Liver (tissue), 9 donors: ENCODE results near the gene KCNIP4. TPM values are rescaled to one million over a fixed set of nuclear protein-coding genes. Genes with fewer than 3 reads are reported as not detected.

Experiments
- DNase-seq: peaks from one replicate; pipeline ENCODE4 v3.0.0-alpha.2; 2017; ENCODE audit warnings: low spot score
- H3K27ac ChIP-seq, 2 donors: one replicate each; pipeline ENCODE4 v1.7.0; 2013; ENCODE audit warnings: inconsistent platforms in 2 of 2, low read length in 2 of 2, control low read depth in 1 of 2, low read depth in 1 of 2, mild to moderate bottlenecking in 1 of 2
- H3K27me3 ChIP-seq, 4 donors: one replicate each; pipeline versions ENCODE4 v1.6.1 to v1.7.0; 2013; ENCODE audit warnings: low read length in 3 of 4, inconsistent platforms in 1 of 4, mild to moderate bottlenecking in 1 of 4, moderate library complexity in 1 of 4; ENCODE audit not compliant: control insufficient read depth in 4 of 4, insufficient read depth in 4 of 4
- H3K36me3 ChIP-seq, 4 donors: one replicate each; pipeline versions ENCODE4 v1.6.1 to v1.7.0; 2013; ENCODE audit warnings: low read length in 3 of 4, mild to moderate bottlenecking in 3 of 4, low read depth in 1 of 4, moderate library complexity in 1 of 4; ENCODE audit not compliant: control insufficient read depth in 4 of 4, insufficient read depth in 3 of 4
- H3K4me1 ChIP-seq, 4 donors: one replicate each; pipeline versions ENCODE4 v1.6.1 to v1.7.0; 2013; ENCODE audit warnings: low read length in 3 of 4, mild to moderate bottlenecking in 3 of 4, moderate library complexity in 1 of 4; ENCODE audit not compliant: control insufficient read depth in 4 of 4, insufficient read depth in 4 of 4
- H3K4me3 ChIP-seq, 3 donors: one replicate each; pipeline versions ENCODE4 v1.6.1 to v1.7.0; 2013; ENCODE audit warnings: low read length in 3 of 3, control low read depth in 1 of 3, low read depth in 1 of 3, mild to moderate bottlenecking in 1 of 3
- H3K9ac ChIP-seq, 2 donors: one replicate each; pipeline ENCODE4 v1.7.0; 2013; ENCODE audit warnings: low read length in 2 of 2, mild to moderate bottlenecking in 2 of 2, moderate library complexity in 2 of 2, control low read depth in 1 of 2, low read depth in 1 of 2
- H3K9me3 ChIP-seq, 4 donors: one replicate each; pipeline versions ENCODE4 v1.6.1 to v1.7.0; 2013; ENCODE audit warnings: low read length in 3 of 4; ENCODE audit not compliant: control insufficient read depth in 4 of 4
- ATF3 ChIP-seq: IDR thresholded peaks from 2 replicates; pipeline ENCODE4 v1.6.1; 2016; ENCODE audit warnings: antibody characterized with exemption
- EGR1 ChIP-seq, 2 donors: IDR thresholded peaks; 2 replicates each; pipeline ENCODE4 v1.6.1; 2016 to 2018; ENCODE audit warnings: antibody characterized with exemption in 2 of 2, low read depth in 2 of 2
- FOXA1 ChIP-seq: IDR thresholded peaks from 2 replicates; pipeline ENCODE4 v1.6.1; 2016; ENCODE audit warnings: antibody characterized with exemption
- FOXA2 ChIP-seq: IDR thresholded peaks from 2 replicates; pipeline ENCODE4 v1.6.1; 2016; ENCODE audit warnings: antibody characterized with exemption
- GABPA ChIP-seq, 2 donors: IDR thresholded peaks in 1 of 2; conservative IDR thresholded peaks in 1 of 2; 2 replicates each; pipeline ENCODE4 v1.6.1; 2016; ENCODE audit warnings: antibody characterized with exemption in 2 of 2, mild to moderate bottlenecking in 1 of 2, moderate library complexity in 1 of 2
- HNF4A ChIP-seq, 2 donors: conservative IDR thresholded peaks; 2 replicates each; pipeline ENCODE4 v1.6.1; 2016; ENCODE audit warnings: antibody characterized with exemption in 2 of 2, mild to moderate bottlenecking in 2 of 2
- HNF4G ChIP-seq: IDR thresholded peaks from 2 replicates; pipeline ENCODE4 v1.6.1; 2016; ENCODE audit warnings: antibody characterized with exemption
- JUND ChIP-seq, 2 donors: IDR thresholded peaks; 2 replicates each; pipeline ENCODE4 v1.6.1; 2016; ENCODE audit warnings: antibody characterized with exemption in 2 of 2
- NR2F2 ChIP-seq: IDR thresholded peaks from 2 replicates; pipeline ENCODE4 v1.6.1; 2016; ENCODE audit warnings: antibody characterized with exemption
- RAD21 ChIP-seq, 2 donors: IDR thresholded peaks; 2 replicates each; pipeline ENCODE4 v1.6.1; 2016; ENCODE audit warnings: antibody characterized with exemption in 2 of 2, mild to moderate bottlenecking in 2 of 2
- RXRA ChIP-seq, 2 donors: IDR thresholded peaks; 2 replicates each; pipeline ENCODE4 v1.6.1; 2017 to 2018; ENCODE audit warnings: antibody characterized with exemption in 2 of 2, mild to moderate bottlenecking in 1 of 2
- SP1 ChIP-seq: IDR thresholded peaks from 2 replicates; pipeline ENCODE4 v1.6.1; 2018; ENCODE audit warnings: antibody characterized with exemption, mild to moderate bottlenecking
- TAF1 ChIP-seq: conservative IDR thresholded peaks from 2 replicates; pipeline ENCODE4 v1.6.1; 2016; ENCODE audit warnings: antibody characterized with exemption, mild to moderate bottlenecking
- YY1 ChIP-seq: IDR thresholded peaks from 2 replicates; pipeline ENCODE4 v1.6.1; 2016; ENCODE audit warnings: antibody characterized with exemption, mild to moderate bottlenecking
- ZBTB33 ChIP-seq: IDR thresholded peaks from 2 replicates; pipeline ENCODE4 v1.6.1; 2016; ENCODE audit warnings: antibody characterized with exemption
- whole genome bisulfite sequencing: extraction: QIAGEN DNeasy Blood & Tissue Kit; methylation state at CpG from one replicate; pipeline ENCODE4 v1.1.7; 2013; 5-methylcytosine and 5-hydroxymethylcytosine counted together
- polyA plus RNA-seq, 2 donors: library from polyadenylated mRNA; stranded (reverse) in 1 of 2; unstranded in 1 of 2; fragments of 200-250 nt in 1 of 2; fragments of >200 nt in 1 of 2; fragmentation: Nextera tagmentation in 1 of 2; extraction: Ambion mirVana in 1 of 2; gene quantifications; one replicate each; pipeline versions ENCODE4 v1.2.1 to v1.2.3, GENCODE V29; 2013 to 2015
- total RNA-seq, 2 donors: library from RNA; depleted of rRNA; stranded (reverse); fragments of >200 nt; gene quantifications; one replicate each; pipeline ENCODE4 v1.2.3, GENCODE V29; 2014
- TF ChIP-seq, protein P1 (sequence below): IDR thresholded peaks from 2 replicates; pipeline ENCODE4 v1.6.1; 2016; ENCODE audit warnings: antibody characterized with exemption
- TF ChIP-seq, protein P2 (sequence below): IDR thresholded peaks from 2 replicates; pipeline ENCODE4 v1.6.1; 2016; ENCODE audit warnings: antibody characterized with exemption, mild to moderate bottlenecking
- TF ChIP-seq, protein P3 (sequence below): fragments of 150-350 bp; IDR thresholded peaks from 2 replicates; pipeline ENCODE4 v1.5.1; 2017; ENCODE audit warnings: improper control_type of control experiment, low read depth, low read length; ENCODE audit not compliant: missing input control
- donor health status: healthy.
- donor health status: healthy.
- donor health status: healthy.
- donor health status: healthy.
- donor health status: healthy.

Gene KCNIP4
- total and polyA plus RNA-seq, 4 donors, result 0.08 to 0.14 TPM; not detected in 2

DNA sequence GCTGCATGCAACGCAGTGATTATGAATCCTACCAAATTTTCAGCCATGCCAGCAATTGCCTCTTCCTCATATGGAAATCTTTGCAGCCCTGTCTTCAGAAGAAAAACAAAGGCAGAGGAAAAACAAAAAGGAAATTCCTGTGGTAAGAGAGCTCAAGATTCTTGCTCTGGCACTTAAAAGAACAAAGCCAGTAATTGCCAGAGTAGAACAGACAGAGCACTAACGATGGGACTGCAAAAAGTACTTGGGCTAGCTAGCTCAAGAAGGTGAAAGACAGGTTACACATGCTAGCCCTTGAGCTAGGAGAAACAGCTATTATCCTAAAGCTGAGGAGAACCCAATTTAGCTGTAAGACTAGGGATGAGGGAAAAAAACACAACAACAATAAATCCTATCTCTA is 582.3 kb downstream of the KCNIP4 start:
- no peak for DNase-seq
- WGBS, result 27% methylated on average over 2 of the region's 2 CpGs

More for the DNA sequence above, 582.3 kb downstream of the KCNIP4 start:
- Histone ChIP-seq H3K36me3 (no peaks in the 10 kb centered on the region), H3K9me3 (no peaks in the 10 kb centered on the region), H3K27me3 (no peaks in the 10 kb centered on the region), H3K4me1 (no peaks in the 10 kb centered on the region), H3K27ac (no peak overlapping the region), H3K4me3 (no peak overlapping the region), H3K9ac (no peak overlapping the region)
- TF ChIP-seq RAD21 (IDR thresholded peaks at IDR 0.05) (no peak), YY1 (no peak), HNF4G (no peak), FOXA1 (no peak), ZBTB33 (no peak), JUND (IDR thresholded peaks at IDR 0.05) (no peak), SP1 (no peak), GABPA (IDR thresholded peaks at IDR 0.05 in 1 of 2, conservative IDR thresholded peaks at IDR 0.05 in 1 of 2) (no peak), HNF4A (conservative IDR thresholded peaks at IDR 0.05) (no peak), RXRA (IDR thresholded peaks at IDR 0.05) (no peak), NR2F2 (no peak), EGR1 (IDR thresholded peaks at IDR 0.05; ENCODE audit: low read depth in 2 of 2) (no peak), FOXA2 (no peak), TAF1 (no peak), ATF3 (no peak)
- TF ChIP-seq, protein P1, sequence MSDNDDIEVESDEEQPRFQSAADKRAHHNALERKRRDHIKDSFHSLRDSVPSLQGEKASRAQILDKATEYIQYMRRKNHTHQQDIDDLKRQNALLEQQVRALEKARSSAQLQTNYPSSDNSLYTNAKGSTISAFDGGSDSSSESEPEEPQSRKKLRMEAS, result no peak
- TF ChIP-seq, protein P2, sequence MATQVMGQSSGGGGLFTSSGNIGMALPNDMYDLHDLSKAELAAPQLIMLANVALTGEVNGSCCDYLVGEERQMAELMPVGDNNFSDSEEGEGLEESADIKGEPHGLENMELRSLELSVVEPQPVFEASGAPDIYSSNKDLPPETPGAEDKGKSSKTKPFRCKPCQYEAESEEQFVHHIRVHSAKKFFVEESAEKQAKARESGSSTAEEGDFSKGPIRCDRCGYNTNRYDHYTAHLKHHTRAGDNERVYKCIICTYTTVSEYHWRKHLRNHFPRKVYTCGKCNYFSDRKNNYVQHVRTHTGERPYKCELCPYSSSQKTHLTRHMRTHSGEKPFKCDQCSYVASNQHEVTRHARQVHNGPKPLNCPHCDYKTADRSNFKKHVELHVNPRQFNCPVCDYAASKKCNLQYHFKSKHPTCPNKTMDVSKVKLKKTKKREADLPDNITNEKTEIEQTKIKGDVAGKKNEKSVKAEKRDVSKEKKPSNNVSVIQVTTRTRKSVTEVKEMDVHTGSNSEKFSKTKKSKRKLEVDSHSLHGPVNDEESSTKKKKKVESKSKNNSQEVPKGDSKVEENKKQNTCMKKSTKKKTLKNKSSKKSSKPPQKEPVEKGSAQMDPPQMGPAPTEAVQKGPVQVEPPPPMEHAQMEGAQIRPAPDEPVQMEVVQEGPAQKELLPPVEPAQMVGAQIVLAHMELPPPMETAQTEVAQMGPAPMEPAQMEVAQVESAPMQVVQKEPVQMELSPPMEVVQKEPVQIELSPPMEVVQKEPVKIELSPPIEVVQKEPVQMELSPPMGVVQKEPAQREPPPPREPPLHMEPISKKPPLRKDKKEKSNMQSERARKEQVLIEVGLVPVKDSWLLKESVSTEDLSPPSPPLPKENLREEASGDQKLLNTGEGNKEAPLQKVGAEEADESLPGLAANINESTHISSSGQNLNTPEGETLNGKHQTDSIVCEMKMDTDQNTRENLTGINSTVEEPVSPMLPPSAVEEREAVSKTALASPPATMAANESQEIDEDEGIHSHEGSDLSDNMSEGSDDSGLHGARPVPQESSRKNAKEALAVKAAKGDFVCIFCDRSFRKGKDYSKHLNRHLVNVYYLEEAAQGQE, result no peak
- TF ChIP-seq, protein P3, sequence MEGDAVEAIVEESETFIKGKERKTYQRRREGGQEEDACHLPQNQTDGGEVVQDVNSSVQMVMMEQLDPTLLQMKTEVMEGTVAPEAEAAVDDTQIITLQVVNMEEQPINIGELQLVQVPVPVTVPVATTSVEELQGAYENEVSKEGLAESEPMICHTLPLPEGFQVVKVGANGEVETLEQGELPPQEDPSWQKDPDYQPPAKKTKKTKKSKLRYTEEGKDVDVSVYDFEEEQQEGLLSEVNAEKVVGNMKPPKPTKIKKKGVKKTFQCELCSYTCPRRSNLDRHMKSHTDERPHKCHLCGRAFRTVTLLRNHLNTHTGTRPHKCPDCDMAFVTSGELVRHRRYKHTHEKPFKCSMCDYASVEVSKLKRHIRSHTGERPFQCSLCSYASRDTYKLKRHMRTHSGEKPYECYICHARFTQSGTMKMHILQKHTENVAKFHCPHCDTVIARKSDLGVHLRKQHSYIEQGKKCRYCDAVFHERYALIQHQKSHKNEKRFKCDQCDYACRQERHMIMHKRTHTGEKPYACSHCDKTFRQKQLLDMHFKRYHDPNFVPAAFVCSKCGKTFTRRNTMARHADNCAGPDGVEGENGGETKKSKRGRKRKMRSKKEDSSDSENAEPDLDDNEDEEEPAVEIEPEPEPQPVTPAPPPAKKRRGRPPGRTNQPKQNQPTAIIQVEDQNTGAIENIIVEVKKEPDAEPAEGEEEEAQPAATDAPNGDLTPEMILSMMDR, result no peak
